ENCODE measurements around the gene CPA3.

The CPA3 gene, protein sequence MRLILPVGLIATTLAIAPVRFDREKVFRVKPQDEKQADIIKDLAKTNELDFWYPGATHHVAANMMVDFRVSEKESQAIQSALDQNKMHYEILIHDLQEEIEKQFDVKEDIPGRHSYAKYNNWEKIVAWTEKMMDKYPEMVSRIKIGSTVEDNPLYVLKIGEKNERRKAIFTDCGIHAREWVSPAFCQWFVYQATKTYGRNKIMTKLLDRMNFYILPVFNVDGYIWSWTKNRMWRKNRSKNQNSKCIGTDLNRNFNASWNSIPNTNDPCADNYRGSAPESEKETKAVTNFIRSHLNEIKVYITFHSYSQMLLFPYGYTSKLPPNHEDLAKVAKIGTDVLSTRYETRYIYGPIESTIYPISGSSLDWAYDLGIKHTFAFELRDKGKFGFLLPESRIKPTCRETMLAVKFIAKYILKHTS

DNA sequence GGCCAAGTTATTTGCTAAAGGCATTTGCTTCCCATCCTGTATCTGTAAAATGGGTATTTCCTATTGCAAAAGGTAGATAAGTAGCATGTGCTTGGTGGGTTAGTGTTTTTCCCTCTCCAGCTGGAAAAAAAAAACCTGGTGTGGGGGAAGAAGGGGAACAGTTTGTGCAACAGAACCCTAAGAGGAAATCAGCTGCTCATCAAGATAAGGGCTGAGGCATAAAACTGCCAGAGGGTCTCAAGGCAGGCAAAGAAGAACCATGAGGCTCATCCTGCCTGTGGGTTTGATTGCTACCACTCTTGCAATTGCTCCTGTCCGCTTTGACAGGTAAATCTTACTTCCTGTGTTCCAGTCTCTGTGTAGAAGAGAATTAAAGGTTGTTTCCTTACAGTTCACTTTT is at the start of gene CPA3:
Gene CPA3 (plus strand): TSS at position 248 of the 400 bp plus-strand sequence. CDS start 12 bp downstream, at position 260.
- no peak for DNase-seq

DNA sequence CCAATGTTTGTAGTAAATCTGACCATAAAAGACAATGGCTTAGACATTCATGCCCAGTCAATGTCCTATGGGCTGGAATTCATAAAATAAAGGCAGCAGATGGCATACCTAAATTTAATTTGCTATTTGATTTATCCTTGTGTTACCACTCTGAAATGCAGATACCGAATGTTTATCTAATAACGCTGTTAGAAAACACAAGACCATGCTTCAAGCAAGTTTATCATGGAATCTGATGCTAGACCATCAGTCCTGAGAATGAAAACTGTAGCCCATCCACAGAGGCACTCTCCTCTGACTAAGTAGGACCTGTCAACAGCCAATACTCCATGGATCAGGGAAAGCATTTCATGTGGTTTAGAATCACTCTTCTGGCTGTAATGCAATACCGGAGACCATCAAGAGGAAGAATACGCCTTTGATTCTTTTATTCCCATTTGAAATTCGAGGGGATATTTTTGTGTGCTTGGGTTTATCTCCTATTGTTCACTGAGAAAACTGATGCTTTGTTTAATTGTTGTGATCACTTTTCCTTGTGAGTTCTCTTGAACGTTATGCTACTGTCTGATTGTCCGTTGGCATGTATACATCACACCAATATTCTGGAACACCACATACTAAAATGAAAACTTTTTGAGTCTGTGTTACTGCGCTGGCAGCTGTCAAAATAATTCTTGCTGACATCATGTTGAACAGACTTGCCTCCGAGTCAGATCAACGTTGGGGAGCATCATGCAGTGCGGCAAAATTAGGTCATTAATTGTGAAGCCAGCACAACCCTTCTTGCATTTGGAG is 49.6 kb upstream of the CPA3 start:
- no peak for DNase-seq

DNA sequence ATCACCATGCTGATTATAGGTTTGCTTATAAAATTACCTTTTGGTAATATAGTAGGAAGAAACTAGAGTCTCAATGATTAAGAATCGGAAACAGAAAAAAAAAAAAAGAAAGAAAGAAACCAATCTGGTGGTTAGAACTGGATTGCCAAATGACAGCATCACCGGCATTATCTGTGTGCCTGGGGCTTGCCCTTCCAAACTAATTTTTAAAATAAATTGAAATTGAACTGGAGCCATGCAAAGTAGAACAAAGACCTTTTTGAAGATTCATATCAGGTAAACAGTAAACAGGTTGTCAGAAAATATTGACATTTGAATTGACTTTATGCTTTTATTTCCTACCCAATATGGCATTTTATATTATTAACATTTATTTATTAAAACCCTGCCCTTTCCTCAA is 48.7 kb upstream of the CPA3 start:
- DNase-seq = no peak

DNA sequence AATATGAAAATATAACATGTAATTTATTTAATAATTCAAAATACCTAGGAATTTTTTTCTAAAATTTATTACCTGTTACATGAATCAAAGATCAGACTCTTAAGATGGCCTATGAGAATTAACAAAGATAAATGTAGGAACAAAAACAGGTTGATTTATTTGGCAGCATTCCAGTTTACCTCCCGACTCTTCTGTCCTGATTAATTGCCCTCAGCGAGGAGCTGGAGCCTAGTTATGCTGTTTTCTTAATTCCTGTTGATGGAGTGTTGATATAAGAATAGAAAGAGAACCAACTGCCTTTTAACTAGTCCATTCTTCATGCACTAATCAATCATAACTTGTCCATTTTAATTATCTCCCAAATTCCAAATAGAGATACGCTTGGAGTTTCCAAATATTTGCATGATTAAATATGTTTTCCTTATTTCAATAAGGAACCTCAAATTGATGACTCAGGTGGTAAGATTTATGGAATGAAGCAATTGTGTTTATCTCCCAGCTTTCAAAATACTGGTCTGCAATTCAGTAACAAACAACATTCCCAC is 48.0 kb upstream of the CPA3 start:
- DNase-seq = no peak

DNA sequence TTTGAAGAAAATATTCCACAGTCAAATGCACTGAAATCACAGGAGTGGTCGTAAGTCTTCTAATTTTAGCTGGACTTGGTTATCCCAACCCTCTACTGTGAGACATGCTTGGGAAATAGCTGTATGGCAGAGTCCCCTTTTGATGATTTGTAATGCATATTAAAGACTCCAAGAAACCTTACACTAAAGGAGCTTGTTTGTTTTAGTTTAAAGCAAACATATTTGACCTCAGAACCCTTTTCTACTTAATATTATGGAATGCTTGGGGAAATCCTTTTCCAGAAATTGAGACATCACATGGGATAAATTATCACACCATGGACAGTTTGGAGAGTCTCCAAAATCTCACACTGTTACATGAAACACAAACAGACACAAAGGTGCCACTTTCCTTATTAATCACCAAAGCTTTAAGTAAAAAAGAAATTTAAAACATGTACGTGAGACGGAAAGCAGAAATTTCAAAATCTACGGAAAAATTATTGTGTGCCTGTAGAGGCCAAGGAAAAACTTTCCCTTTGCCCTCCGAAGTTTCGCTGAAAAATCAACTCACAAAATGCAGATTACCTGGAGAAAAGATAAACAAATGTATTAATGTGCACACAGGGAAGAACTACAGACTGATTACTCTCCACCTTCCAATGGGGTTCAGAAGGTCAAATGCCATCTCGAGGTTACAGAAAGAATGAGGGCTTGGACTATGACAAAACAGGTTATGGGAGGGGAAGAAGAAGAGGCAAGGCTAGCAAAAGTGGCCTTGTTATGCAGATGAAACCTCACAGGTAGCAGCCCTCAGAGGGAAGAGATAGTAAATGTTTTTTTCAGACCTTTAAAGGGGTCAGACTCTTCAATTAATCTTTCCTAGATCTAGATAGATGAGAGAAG is 44.5 kb upstream of the CPA3 start:
- DNase-seq = no peak

DNA sequence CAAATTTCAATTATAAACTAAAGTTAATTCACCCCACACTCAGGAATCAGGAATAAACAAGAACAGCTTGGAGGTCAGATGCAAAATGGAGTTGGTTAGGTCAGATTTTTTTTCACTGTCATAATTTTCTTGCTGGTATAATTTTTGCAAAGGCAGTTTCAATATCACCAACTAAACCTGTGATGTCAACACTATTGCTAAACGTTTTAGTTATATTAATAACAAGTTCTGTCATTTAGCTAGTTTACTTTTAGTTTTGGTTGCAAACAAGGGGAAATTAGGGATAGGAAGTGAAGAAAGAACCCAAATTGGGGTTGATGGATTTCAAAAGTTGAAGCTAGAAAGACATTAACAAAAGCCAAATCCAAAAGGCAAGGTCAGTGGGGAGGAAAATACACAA is 42.1 kb upstream of the CPA3 start:
- no peak for DNase-seq

DNA sequence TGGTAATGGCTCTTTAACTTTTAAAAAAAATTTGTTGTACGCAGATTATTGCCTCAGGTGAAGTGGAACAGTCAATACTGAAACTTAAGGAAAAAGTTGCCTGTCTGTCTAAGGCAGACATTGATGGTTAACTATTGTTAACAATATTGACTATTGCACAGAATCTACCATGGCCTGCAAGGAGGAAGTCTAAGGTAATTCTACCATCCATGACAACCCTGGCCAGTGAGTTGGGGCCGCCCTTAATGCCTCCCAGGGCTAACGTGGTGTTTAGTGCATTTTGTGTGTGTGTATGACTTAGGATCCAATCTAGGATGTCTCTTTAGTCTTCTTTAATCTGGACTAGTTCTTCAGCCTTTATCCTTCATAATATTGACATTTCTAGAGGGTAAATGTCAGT is 39.6 kb upstream of the CPA3 start:
- DNase-seq = no peak

DNA sequence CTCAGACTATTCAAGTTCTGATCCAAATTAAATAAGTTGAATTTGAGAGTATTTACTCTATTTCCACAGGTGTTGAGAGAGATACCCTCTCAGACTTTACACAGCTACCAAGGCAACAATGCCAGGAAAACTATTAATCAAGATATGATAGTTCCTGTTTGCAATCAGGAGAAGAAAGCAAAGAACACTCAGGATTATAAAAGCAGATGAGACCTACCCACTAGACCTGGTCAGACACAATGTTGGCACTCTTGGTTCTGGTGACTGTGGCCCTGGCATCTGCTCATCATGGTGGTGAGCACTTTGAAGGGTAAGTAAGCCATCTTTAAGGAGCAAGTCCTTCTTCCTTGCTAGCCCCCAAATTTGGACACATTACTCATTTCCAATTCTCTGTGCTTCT is 37.5 kb upstream of the CPA3 start, which contains the start of gene CPB1:
Gene CPB1 (plus strand): TSS at position 227 of the 400 bp plus-strand sequence. CDS start 13 bp downstream, at position 240.
- DNase-seq = no peak

DNA sequence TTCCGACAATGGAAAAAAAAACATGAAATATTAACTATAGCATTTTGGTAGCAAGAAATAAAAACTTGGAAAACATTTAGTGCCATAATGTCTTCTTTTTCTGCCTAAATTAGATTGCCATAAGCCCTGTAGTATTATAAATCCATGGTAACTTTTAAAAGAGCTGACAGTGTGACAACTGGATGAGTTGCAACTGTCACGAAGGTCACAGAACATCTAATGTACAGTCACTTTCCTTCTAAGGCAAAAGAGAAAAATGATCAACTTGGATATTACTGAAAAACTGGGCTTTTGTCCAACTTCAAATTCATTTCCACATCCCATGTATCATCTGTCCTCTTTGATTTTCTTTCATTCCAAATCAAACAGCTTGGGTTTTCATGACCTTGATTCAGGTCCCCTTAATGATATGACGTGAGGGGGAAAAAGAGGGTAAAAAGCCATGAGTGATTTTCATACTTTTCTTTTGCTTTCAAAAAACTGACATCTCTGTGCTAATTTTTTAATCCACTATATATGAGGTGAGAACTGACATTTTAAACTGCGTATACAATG is 36.9 kb upstream of the CPA3 start:
- no peak for DNase-seq

DNA sequence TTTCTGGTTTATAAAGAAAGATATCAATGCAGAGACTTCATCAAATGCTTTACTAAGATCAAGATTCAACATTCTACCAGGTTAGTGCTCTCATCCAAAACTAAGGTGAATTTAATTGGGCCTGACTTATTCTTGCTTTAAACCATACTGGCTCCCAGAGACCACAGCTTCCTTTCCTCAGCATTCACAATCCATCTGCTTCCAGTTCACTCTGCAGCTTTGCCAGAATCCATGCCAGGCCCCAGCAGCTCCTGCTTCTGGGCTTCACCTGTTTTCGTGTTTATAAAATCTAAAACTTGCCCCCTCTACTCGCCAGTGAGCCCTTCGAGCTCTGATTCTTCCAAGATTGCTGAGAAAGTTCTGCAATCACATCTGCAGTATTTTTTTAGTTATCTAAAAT is 35.2 kb upstream of the CPA3 start:
- no peak for DNase-seq

DNA sequence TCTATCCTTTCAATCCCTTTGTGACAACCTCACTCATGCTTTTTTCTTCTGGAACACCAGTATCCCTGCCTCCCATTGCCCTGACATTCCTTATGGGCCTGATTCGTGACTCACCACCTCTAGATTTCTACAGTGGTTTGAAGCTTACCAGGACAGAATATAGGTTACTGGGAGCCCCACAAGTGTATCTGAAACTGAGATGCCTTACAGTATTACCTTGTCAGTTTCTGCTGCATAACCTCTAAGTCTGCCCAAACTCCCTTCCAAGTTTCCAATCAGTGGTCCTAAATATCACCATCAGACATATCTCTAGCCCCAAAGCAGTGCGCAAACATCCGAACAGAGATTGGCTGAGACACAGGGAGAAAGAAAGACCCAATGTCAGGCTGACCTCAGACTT is 31.9 kb upstream of the CPA3 start:
- DNase-seq = no peak

DNA sequence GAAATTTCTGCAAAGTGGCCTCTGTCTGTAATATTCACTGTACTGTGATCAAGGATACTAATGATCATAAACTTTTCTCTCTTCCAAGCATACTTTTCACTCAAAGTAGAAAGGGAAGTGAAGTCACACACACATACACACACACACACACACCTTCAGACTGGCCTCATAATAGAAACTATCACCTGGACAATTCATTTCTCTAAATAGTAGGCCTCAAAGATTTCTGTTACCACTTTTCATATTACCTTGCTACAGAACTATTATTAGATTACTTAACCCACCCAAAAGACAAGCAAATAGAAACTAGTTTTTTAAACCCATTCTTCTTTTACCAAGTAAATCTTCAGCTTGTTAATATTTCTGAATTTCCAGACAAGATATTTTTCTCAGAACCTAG is 25.3 kb upstream of the CPA3 start:
- DNase-seq = no peak

DNA sequence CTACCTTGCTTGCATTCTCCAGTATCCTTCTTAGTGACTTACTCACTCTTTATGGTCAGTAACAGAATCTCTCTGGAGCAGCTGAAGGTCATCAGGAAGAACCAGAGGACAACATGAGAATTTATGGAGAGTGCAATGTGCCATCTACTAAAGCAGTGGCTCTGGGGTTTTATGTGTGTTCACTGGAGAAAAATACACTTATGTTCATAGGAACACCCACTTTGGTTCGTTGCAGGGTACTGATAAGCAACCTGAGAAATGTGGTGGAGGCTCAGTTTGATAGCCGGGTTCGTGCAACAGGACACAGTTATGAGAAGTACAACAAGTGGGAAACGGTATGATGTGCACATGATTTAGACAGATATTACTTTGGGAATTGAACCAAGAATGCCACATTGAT is 24.6 kb upstream of the CPA3 start:
- DNase-seq = no peak

DNA sequence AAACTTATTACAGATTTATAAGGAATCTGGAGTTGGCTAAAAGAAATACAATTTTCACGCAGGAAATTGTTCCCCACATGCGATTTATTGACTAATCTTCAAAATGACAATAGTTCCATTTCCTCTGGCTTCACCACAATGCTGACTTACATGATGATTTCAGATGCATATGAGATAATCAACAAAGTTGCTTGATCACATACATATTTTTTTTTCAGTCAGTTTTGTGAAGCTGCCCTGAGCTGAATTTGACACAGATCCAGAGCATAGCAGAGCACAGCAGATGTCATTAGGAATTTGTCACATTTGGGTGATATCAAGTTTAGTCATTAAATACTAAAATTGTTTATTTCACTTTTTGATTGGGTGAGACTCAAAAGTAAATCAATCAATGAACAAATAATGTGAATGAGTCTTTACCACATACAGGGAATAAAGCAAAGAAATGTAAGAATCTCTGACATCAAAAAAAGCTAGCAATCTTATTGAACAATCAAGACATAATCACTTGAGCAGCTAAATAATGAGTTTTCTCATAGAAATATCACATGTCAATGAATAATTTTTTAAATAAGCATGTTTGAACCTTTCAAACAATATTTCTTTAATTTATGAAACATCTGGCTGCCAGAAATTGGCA is 19.2 kb upstream of the CPA3 start:
- DNase-seq = no peak

DNA sequence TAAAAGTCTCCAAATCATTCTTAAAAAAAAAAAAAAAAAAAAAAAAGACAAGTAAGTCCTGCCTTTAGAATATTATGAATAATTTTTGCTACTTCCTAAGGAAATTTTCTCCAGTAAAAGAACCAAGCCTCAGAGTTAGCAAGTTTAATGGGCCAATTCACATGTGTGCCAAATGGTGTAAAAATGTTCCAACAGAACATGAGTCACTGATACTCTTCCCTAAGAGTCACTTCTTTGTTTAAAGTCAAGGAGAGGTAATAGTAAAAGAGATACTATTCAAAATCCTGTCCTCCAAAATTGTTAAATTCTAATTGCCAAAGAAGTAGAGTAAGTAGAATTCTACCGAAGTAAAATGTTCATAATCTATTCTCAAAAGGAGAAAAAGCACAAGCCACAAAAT is 17.7 kb upstream of the CPA3 start:
- DNase-seq = no peak

DNA sequence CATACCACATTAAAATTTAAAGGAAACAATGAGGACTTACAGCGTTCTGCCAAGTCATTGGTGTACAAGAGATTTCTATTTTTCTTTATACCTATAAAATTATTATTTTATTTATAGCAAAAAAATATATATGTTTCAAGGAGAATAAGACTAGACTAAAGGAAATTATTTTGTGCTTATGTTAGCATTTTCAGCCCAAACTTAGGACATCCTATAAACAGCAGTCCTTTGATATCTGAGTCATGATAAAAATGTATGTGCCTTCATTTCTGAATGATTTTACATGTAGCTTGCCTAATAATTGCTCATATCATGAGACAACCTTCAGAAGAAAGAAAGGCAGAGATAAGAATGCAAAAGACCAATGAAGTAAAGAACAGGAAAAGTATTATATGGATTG is 16.7 kb upstream of the CPA3 start:
- no peak for DNase-seq

DNA sequence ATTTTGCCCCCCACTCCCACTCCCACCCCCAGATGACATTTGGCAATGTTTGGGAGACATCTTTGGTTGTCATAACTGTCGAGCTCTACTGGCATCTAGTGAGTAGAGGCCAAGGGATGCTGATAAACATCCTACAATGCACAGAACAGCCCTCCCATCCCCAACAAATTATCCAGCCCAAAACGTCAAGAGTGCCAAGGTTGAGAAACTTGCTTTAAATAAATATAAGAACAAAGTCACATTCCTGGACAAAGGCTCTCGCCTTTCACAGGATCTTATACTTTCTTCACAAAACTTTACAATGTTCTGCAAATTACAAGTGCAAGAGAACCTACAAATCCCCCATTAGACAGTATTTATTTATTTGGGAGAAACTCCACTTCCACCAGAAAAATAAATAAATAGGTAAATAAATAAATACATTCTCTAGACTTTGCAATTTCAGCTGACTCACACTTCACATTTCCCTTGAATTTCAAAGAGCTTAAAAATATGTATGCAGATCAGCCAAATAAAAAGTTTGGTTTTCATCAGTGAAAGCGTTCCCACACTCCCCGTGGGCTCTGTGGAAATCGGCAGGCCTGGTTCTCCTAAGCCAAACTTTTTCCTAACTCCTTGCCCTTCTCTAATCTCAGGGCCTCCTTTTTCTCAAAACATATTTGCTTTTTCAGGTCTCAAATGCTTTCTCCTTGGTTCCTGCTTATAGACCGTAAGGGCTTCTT is 12.7 kb upstream of the CPA3 start:
- DNase-seq = no peak

DNA sequence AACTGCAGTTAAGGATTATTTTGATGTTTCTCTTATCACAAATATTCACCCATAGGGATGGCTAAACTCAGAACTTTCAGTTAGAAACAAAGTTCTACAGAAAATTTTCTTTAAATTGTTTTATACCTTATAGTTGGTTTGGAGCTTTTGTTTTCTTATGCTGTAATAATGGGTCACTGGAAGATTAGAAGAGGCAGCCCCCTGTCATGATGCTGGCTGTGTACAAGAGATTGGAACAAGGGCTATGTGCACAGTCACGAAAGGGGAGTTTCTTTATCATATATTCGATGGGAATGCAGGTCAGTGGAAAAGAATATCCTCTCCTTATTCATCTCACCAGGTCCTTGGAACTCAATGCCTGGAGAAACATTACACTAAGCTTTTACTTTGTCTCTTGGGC is 12.0 kb upstream of the CPA3 start:
- DNase-seq = no peak

DNA sequence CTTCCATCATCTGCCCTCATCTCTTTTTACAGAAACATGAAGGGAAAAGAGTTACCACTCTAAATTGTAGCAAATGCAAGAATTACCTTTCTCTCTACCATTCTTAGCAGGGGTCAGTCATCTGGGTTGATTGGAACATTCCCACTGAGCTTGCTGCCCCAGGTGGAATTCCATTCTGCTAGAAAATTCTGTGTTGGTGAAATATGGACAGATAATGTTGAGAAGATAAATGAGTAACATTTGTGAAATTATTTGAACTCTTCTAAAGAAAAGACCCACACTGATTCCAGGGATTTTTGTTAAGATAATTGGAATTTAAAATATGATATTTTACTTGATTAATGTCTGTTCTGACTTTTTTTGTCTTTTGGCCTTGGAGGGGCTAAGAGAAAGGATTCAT is 11.0 kb upstream of the CPA3 start:
- DNase-seq = no peak

DNA sequence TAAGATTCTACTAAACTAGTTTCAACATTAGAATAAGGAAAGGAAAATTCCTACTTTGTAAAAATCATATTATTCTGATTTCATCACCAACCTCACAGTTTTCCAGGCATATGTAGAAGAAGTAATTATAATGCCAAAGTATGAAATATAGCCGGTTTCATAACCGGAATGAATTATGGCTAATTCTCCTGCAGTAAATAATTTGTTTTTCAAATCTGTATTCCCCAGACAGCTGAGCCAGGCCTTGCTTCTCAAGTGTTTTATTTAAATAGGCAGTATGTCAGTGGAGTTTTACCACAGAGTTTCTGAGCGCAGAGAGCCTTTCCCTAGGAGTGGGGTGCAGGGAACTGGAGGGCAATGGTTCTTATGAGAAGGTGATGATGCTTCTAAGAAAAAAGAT is 8.7 kb upstream of the CPA3 start:
- no peak for DNase-seq

DNA sequence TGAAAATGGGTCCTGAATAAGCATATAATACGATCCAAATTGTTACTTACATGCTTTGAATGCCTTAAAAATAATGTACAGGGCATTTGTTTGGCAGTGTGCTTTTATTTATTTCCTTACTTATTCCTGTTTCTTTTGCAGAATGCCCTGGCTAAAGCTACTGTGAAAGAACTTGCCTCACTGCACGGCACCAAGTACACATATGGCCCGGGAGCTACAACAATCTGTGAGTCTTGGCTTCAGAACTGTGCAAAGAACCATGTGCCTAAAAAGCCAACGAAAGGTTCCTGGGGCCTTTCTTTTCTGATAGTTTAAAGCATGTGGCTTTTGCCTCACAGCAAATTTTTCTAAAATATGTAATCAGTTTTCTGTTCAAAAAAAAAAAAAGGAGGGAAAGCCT is 7.8 kb upstream of the CPA3 start:
- DNase-seq = no peak

Measured in NCI-H1048 (cell line).